ENCODE measurements around the gene ABLIM3.

The ABLIM3 gene

DNA sequence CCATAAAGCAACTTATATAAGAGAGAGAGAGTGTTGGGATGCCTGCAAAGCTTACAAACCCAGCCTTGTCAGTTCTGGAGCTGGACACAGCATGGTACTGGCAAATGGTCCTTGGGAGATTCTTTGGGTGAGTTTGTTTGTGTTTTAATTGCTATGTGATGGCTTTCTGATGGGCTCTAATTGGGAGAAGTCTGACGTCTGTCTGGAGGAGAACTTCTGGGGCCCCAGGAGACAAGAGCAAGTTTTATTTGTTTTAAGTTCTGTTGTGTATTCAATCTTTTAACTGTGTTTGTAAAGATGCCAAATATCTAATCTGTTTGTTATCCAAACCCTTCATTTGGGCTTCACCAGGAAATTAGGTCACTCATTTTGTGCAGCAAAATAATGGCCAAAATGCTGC lies 80.0 kb downstream of the ABLIM3 start:
- no peak for DNase-seq

GRCh38 chr5:149221731-149222342 lies 80.5 kb downstream of the ABLIM3 start:
- DNase-seq = no peak

DNA sequence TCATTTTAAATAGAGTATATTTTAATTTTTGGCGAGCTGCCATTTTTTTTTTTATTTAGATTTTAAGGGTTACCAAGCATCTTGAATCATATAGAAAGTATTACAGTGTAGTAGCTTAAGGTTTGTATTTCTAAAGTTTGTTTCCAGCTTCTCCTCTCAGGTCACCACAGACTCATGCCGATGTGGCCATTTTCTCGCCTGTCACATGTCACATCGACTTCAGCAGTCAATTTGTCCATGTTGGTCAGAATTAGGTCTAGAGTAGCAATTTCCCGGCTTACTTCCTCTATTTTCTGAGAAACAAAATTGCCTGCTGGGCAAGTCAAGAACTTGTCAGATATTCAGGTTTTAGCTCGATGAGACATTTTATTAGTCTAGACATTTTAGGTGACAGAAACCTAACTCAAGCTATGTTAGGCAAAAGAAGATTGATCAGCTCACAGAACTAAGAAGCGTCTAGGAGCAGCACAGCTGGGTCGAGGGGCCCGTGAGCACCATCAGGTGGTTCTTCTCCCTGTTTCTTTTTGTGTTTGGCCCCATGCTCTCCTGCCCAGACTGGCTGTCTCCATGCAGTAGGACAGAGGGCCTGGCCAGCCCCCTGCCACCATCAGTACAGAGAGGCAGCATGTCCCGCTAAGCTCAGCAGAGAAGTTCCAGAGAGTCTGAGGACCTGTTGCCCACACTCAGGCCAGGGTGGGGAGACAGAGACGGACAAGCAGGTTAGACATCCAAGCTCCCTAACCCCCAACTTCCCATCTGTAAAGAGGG lies 82.0 kb downstream of the ABLIM3 start:
- DNase-seq = peak; percentile 5

DNA sequence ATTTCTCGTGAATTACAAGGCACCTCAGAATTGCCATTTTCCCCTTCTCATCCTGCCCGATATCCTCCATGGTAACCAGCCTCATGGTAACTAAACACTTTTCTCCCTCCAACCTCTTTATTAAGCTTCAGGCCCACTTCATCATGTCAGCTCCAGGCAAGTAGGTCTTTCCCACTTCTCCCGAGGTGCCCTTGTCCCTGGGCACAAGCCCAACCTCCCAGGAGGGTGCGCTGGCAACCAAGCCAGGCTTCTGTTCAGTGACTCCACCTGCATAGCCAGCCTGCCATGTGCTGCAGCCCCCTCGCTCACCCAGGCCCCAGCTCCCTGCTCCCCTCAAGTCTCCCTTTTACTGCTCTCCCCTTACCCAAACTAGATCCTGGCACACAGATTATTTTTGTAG lies 83.0 kb downstream of the ABLIM3 start:
- DNase-seq = no peak

DNA sequence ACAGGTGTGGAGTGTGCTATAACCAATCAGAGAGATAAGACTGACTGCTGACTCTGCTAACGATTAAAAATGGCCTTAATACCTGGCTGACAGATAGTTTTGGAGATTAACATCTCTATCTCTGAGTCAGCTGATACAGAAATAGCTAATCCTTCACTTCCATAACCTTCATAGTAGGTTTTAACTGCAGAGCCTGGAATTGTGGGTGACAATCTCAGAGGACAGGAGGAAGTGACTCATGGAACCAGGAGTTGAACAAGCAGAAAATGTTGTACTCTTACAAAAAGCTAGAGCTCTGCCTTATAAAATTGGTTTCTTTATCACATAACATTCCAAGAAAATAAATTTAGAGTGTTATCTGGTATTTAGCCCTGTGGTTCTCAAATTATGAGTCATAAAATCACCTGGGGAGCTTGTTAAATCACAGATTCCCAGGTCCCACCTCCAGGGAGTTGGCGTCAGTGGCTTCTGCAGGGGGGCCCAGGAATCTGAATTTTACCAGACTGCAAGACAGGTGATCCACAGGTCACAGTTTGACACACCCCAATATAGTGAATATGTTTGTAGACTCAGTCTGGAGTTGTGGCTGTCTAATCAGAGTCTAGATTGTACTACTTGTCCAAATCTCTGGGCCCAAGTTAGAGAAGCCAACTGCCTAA lies 86.0 kb downstream of the ABLIM3 start:
- no peak for DNase-seq

GRCh38 chr5:149228618-149229297 lies 87.5 kb downstream of the ABLIM3 start:
- DNase-seq = peak; percentile 65

GRCh38 chr5:149229298-149229937 lies 88.1 kb downstream of the ABLIM3 start:
- DNase-seq = no peak

- DNase-seq = no peak
Measured at GRCh38 chr5:149235841-149236240, 94.5 kb downstream of the ABLIM3 start.

GRCh38 chr5:149237662-149238061 lies 96.4 kb downstream of the ABLIM3 start:
- DNase-seq = no peak

DNA sequence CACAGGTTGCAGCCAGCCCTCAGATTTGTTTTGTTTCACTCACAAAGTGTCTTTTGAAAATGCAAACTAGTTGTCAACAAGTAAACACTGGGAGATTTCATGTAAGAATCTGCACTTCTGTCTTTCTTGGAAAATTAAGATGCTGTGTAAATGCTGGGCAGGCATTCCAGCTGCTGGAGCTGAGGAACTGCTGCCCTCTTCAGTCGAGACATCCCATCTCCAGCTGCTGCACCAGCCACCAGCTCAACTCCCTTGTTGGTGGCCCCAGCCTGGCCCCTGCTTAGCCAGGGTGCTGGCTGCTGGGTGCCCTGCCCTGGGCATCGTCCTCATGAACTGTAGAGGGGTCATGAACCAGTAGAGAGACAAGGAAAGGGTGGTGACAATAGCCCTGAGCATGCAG lies 97.2 kb downstream of the ABLIM3 start:
- DNase-seq = no peak

- no peak for DNase-seq
Measured at GRCh38 chr5:149239917-149240316, 98.6 kb downstream of the ABLIM3 start.

DNA sequence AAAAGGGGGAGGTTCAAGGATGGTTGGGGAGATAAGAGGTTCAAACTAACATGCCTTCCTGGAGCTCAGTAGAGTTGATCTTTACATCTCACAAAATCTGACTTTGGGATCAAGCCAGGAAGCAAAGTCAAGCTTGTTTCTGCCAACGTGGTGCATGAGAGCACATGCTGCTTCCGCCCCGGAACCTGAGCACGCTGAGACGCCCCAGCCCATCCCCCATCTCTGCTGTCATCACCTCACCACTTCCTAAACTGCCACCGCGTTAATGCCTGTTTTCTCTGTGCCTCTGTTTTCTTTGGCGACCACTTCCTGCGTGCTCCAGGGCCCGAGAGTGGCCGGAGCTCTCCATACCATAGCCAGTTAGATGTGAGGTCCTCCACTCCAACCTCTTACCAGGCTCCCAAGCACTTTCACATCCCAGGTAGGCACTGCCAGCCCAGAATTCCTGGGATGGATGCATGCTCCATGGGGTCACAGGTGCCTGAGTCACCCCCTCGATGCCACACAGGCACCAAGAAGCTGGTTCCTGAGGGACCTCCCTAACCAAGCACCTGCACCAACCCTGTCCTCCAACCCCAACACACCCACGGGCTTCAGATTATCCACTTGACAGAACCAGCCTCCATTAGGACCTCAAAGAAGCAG lies 99.2 kb downstream of the ABLIM3 start:
- peak; percentile 3 for DNase-seq

- DNase-seq = no peak
Measured at GRCh38 chr5:149242339-149242738, 101.0 kb downstream of the ABLIM3 start.

DNA sequence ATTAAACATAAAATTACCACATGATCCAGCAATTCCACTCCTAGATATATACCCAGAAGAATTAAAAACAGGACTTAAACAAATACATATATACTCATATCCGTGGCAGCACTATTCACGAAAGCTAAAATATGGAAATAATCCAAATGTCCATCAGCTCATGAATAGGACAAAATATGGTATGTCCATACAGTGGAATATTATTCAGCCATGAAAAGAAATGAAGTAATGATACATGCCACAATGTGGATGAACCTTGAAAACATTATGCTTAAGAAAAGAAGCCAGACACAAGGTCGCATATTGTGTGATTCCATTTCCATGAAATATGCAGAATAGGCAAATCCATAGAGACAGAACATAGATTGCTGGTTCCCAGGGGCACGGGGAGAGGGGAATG lies 105.6 kb downstream of the ABLIM3 start:
- no peak for DNase-seq

GRCh38 chr5:149247726-149248125 lies 106.4 kb downstream of the ABLIM3 start:
- DNase-seq = no peak

- no peak for DNase-seq
Measured at GRCh38 chr5:149251546-149251945, 110.3 kb downstream of the ABLIM3 start.

DNA sequence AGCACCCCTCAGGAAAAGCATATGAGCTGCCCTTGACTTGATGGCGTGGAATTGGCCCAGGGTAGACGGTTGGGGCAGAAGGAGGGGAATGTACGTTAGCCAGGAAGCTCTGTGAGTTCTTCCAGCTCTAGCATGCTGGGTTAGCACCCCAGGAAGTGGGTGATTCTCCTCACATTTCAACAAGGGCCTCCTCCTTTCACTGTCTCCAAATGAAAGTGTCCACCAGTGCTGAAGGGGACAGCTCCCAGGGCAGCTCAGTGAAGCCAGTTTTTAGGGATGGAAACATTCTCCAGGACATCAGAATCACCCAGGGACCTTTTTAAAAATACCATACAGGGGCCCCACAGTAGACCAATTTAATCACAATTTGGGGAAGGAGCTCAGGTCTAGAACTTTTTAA lies 113.2 kb downstream of the ABLIM3 start:
- DNase-seq = no peak

- no peak for DNase-seq
Measured at GRCh38 chr5:149256451-149256850, 115.2 kb downstream of the ABLIM3 start.

GRCh38 chr5:149257131-149257530 lies 115.8 kb downstream of the ABLIM3 start:
- no peak for DNase-seq

DNA sequence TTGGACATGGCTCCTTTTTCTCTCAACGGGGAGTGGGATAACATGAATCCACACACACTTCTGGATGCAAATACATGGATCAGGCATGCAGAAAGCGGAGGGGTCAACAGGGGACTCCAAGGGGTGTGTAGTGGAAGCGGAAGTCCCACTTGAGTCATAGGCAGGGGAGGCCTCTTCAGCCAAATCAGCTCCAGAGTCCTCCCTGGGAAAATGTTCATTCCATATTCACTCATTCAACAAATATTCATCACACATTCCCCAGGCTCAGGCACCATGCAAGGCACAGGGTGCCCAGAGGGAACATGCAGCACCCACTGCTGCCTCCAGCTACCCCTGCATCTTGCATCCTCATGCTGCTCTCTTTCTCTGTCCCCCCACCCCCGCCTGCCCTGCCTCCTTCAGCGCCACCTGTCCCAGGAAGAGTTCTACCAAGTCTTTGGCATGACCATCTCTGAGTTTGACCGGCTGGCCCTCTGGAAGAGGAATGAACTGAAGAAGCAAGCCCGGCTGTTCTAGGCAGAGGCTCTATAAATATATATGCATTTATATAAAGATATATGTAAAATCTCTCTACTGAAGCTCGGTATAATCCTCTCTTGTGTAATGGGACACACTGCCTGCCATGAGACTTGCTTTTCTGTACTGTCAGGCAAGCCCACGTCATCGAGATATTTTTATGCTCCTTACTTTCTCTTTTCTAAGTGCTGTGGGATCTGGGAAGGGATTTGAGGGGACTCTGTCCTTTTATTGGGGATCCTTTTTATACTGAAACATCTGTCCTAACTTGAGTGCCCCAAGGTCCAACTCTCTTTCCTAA lies 116.8 kb downstream of the ABLIM3 start:
- no peak for DNase-seq

- no peak for DNase-seq
Measured at GRCh38 chr5:149260761-149261160, 119.5 kb downstream of the ABLIM3 start.

GRCh38 chr5:149261246-149261645 lies 120.0 kb downstream of the ABLIM3 start:
- no peak for DNase-seq

All from hematopoietic multipotent progenitor cell treated with erythropoietin and hydrocortisone succinate and interleukin-3 and kit ligand, for 8 days (in vitro differentiated cells).